ENCODE measurements around the gene FHL1. TPM values are rescaled to one million over a fixed set of nuclear protein-coding genes. Genes with fewer than 3 reads are reported as not detected.
"Not testable (repeated sequence)": the region's sequence is repeated elsewhere in the genome, so short reads cannot be mapped to it uniquely, and the experiment has no call there.

Gene FHL1
- 100 to 1,000 TPM; 139 to 617 (median 162) TPM for total RNA-seq

DNA sequence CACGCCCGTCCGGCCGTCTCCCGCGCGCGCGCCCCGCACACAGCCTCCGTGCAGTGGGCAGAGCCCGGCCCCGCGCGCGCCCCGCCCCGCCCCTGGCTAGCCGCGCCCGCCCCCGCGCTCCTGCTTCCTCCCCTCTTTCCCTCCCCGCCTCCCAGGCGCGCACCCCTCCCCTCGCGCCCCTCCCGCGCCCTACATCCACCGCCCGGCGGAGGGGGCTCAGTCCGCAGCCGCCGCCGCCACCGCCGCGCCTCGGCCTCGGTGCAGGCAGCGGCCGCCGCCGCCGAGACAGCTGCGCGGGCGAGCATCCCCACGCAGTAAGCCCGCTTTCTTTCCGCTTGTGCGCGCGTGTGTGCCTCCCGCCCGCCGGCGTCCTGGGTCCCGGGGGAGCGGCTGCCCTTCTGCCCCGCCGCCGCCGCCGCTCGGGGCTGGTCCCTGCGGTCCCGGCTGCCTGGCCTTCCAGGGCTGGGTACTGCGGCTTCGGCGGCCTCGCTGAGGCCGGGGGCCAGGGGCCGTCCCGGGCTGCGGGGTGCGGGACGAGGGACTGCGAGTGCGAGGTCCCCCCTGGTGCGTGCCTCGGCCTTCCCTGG, at the start of gene FHL1:
Gene FHL1 (plus strand): TSS at position 219 of the 587 bp plus-strand sequence.
- 61% methylated on average over 62 of the region's 84 CpGs; no CpG with 5 or more reads in 1 of the 2 donors for WGBS, 2 donors (ENCODE audit: low coverage in 1 of 2)
- H3K9me3 ChIP-seq = no peaks in the 10 kb centered on the region
- no peaks in the 10 kb centered on the region for H3K36me3 ChIP-seq
- peak within 1 kb of the TSS; percentile 44 to 70 (median 61) for H3K4me3 ChIP-seq
- in situ Hi-C loops (cut with MboI; ENCODE audit: low pct_ligation_motif_present in 1 of 4, low pct_unique_long_range_greater_than_20kb in 1 of 4, low sequenced_read_pairs in 3 of 4) = no loop called here
- intact Hi-C loops (cut with DNase I; ENCODE audit: low total_unique reads) = loop anchor here (5.0 kb wide), 1 partner anchor 90 kb away; no protein-coding TSS in a partner anchor
- DNase-seq = peak; percentile 69
- H3K27me3 ChIP-seq = no peaks in the 10 kb centered on the region
- peak within 1 kb of the TSS; percentile 88 to 94 (median 90) for H3K27ac ChIP-seq
- H3K4me1 ChIP-seq = peaks cover 0 to 5% (median 2%) of the 10 kb centered on the region in 4 donors
- TF ChIP-seq POLR2AphosphoS5 (IDR thresholded peaks at IDR 0.05) (peak in 2 of 3 donors; percentile 47 to 74), POLR2A (IDR thresholded peaks at IDR 0.05) (no peak), EP300 (IDR thresholded peaks at IDR 0.05; ENCODE audit: low read depth) (no peak)
- TF ChIP-seq, protein P1, sequence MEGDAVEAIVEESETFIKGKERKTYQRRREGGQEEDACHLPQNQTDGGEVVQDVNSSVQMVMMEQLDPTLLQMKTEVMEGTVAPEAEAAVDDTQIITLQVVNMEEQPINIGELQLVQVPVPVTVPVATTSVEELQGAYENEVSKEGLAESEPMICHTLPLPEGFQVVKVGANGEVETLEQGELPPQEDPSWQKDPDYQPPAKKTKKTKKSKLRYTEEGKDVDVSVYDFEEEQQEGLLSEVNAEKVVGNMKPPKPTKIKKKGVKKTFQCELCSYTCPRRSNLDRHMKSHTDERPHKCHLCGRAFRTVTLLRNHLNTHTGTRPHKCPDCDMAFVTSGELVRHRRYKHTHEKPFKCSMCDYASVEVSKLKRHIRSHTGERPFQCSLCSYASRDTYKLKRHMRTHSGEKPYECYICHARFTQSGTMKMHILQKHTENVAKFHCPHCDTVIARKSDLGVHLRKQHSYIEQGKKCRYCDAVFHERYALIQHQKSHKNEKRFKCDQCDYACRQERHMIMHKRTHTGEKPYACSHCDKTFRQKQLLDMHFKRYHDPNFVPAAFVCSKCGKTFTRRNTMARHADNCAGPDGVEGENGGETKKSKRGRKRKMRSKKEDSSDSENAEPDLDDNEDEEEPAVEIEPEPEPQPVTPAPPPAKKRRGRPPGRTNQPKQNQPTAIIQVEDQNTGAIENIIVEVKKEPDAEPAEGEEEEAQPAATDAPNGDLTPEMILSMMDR (IDR thresholded peaks at IDR 0.05) = no peak

DNA sequence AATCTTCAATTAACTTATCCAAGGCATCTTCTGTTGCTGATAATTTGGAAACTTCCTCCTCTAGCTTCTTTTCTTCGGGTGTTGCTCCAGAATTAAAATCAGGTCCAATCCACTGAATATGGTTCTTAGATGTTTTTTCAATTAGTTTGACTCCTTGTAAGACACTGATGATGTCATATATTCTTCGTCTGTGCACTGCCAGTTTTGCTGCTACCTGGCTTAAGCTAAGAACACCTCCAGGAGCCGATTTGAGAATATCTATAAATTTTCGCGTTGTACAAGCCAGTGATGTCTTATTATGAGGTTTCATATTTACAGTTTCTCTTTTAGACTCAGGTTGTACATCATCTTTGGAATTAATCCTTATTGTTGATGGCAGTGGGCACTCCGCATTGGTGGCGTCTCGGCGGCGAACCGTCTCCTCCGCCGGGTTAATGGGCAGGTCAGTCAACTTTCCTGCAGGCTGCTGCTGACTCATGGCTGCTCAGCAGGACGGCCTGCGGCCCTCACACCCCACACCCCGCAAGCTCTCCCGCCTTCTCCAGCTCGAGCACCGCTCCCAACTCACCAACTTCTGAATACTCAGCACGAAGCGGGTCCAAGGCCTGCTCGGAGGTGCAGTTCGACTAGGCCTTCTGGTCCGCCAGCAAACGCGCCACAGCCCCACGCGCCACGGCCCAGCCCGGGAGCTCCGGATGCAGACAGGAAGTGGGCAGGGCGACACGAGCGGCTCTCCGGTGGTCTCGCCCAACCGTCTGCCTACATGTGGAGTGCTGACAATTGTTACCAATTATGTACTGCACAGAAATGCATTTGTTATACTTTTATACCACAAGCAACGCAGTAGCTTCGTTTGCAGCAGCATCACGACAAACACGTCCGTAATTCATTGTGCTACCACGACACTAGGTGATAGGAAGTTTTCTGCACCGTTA, 49.2 kb upstream of the FHL1 start:
- TF ChIP-seq EP300 (IDR thresholded peaks at IDR 0.05; ENCODE audit: low read depth) = no peak
- intact Hi-C loops (cut with DNase I; ENCODE audit: low total_unique reads) = no loop called here
- Histone ChIP-seq H3K4me3 (no peak overlapping the region), H3K9me3 (no peaks in the 10 kb centered on the region), H3K4me1 (no peaks in the 10 kb centered on the region), H3K27ac (no peak overlapping the region), H3K36me3 (no peaks in the 10 kb centered on the region), H3K27me3 (no peaks in the 10 kb centered on the region)
- in situ Hi-C loops (cut with MboI; ENCODE audit: low pct_ligation_motif_present in 1 of 4, low pct_unique_long_range_greater_than_20kb in 1 of 4, low sequenced_read_pairs in 3 of 4) = no loop called here
- no peak for DNase-seq
- 83 to 92% methylated on average over 3 to 44 of the region's 44 CpGs for WGBS, 2 donors (ENCODE audit: low coverage in 1 of 2)

DNA sequence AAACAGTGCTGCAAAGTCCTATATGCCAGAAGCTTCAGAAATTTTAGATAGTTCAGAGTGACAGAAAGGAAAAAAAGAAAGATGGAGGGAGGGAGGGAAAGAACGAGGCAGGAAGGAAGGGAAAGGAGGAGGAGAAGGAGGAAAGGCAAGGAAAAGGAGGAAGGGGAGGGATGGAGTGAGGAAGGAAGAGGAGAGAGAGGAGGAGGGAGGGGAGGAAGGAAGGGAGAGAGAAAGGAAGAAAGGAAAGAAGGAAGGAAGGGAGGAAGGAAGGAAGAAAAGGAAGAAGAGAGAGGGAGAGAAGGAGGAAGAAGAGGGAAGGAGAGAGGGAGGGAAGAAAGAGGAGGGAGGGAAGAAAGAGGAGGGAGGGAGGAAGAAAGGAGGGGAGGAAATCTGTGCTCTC, 42.4 kb upstream of the FHL1 start:
- Histone ChIP-seq H3K9me3 (no peaks in the 10 kb centered on the region), H3K27me3 (no peaks in the 10 kb centered on the region), H3K27ac (no peak overlapping the region), H3K4me1 (no peaks in the 10 kb centered on the region), H3K4me3 (no peak overlapping the region), H3K36me3 (no peaks in the 10 kb centered on the region)
- 15% methylated on average over 1 of the region's 1 CpG; no CpG with 5 or more reads in 1 of the 2 donors for WGBS, 2 donors (ENCODE audit: low coverage in 1 of 2)
- intact Hi-C loops (cut with DNase I; ENCODE audit: low total_unique reads) (no loop called here), in situ Hi-C loops (cut with MboI; ENCODE audit: low pct_ligation_motif_present in 1 of 4, low pct_unique_long_range_greater_than_20kb in 1 of 4, low sequenced_read_pairs in 3 of 4) (no loop called here)
- DNase-seq = no peak
- TF ChIP-seq, protein P1 (IDR thresholded peaks at IDR 0.05) = no peak
- TF ChIP-seq POLR2A (IDR thresholded peaks at IDR 0.05) (no peak), EP300 (IDR thresholded peaks at IDR 0.05; ENCODE audit: low read depth) (no peak), POLR2AphosphoS5 (IDR thresholded peaks at IDR 0.05) (no peak)

DNA sequence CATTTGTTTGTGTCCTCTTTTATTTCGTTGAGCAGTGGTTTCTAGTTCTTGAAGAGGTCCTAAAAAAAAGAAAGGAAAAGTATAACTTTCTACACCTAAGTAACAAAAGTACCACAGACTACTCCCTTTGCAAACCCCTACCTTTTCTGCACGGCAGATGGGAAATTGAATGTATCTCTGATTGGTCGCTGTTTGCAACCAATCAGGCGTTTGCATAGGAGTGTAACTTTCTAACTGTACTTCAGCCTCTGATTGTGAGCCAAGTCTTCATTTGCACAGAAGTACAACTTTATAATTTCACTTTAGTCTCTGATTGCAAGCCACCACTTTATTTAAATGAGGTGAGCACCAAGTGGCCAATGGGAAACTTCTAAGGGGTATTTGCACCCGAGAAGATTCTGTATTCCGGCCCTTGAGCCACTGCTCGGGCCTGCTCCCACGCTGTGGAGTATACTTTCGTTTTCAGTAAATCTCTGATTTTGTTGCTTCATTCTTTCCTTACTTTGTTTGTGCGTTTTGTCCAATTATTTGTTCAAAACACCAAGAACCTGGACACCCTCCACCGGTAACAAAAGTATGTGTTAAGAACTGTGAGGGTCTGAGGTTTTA, 40.3 kb upstream of the FHL1 start:
- intact Hi-C loops (cut with DNase I; ENCODE audit: low total_unique reads) (no loop called here), in situ Hi-C loops (cut with MboI; ENCODE audit: low pct_ligation_motif_present in 1 of 4, low pct_unique_long_range_greater_than_20kb in 1 of 4, low sequenced_read_pairs in 3 of 4) (no loop called here)
- TF ChIP-seq POLR2A (IDR thresholded peaks at IDR 0.05) (no peak), POLR2AphosphoS5 (IDR thresholded peaks at IDR 0.05) (no peak), EP300 (IDR thresholded peaks at IDR 0.05; ENCODE audit: low read depth) (no peak)
- TF ChIP-seq, protein P1 (IDR thresholded peaks at IDR 0.05) = no peak
- no peaks in the 10 kb centered on the region for H3K9me3 ChIP-seq
- no peak overlapping the region for H3K27ac ChIP-seq
- no peaks in the 10 kb centered on the region for H3K4me1 ChIP-seq
- 60 to 75% methylated on average over 1 to 11 of the region's 11 CpGs for WGBS, 2 donors (ENCODE audit: low coverage in 1 of 2)
- no peaks in the 10 kb centered on the region for H3K27me3 ChIP-seq
- no peak for DNase-seq
- no peak overlapping the region for H3K4me3 ChIP-seq
- no peaks in the 10 kb centered on the region for H3K36me3 ChIP-seq

DNA sequence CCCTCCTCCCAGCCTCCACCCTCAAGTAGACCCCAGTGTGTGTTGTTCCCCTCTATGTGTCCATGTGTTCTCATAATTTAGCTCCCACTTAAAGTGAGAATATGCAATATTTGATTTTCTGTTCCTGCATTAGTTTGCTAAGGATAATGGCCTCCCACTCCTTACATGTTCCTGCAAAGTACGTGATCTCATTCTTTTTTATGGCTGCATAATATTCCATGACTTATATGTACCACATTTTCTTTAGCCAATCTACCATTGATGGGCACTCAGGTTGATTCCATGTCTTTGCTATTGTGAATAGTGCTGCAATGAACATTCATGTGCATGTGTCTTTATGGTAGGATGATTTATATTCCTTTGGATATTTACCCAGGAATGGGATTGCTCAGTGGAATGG, 38.4 kb upstream of the FHL1 start:
- H3K4me3 ChIP-seq; in situ Hi-C loops (cut with MboI; ENCODE audit: low pct_ligation_motif_present in 1 of 4, low pct_unique_long_range_greater_than_20kb in 1 of 4, low sequenced_read_pairs in 3 of 4); H3K36me3 ChIP-seq; H3K4me1 ChIP-seq; DNase-seq; intact Hi-C loops (cut with DNase I; ENCODE audit: low total_unique reads); H3K27me3 ChIP-seq; H3K9me3 ChIP-seq; H3K27ac ChIP-seq: not testable (repeated sequence)
- 74 to 100% methylated on average over 1 of the region's 1 CpG for WGBS, 2 donors (ENCODE audit: low coverage in 1 of 2)

Measured in transverse colon (tissue), 4 donors.